HG03196 (cell line): ENCODE results near the gene ST7.
"Not testable (repeated sequence)": the region's sequence is repeated elsewhere in the genome, so short reads cannot be mapped to it uniquely, and the experiment has no call there.

Experiments used
- ATAC-seq: cut with Tn5 transposase; IDR thresholded peaks from one replicate; pipeline ENCODE4 v1.9.1; 2021; ENCODE audit not compliant: unreplicated experiment

Gene ST7

DNA sequence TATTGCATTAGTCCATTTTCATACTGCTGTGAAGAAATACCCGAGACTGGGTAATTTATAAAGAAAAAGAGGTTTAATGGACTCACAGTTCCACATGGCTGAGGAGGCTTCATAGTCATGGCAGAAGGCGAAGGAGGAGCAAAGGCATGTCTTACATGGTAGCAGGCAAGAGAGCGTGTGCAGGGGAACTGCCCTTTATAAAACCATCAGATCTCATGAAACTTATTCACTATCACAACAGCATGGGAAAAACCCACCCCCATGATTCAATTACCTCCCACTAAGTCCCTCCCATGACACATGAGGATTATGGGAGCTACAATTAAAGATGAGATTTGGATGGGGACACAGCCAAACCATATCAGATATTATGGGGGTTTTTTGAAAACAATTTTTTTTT lies 21.7 kb downstream of the ST7 start:
- not testable (repeated sequence) for ATAC-seq

DNA sequence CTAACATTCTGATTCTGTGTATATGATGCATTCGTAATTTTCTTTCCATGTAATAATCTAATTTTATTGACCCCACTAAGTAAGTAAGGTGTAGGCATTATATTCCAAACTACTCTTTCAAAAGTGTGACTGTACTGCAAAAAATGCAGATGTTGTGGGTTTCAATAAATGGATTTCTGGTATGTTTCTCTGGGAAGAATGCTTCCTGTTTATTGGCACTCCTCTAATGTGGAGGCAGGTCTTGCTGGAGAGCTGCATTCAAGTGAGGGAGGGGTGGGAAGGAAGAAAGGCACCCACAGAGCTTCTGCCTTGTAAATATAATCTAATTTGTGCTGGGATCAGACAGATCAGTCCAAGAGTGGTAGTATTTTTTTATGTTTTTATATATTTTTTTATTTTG lies 23.9 kb downstream of the ST7 start:
- ATAC-seq: no peak

DNA sequence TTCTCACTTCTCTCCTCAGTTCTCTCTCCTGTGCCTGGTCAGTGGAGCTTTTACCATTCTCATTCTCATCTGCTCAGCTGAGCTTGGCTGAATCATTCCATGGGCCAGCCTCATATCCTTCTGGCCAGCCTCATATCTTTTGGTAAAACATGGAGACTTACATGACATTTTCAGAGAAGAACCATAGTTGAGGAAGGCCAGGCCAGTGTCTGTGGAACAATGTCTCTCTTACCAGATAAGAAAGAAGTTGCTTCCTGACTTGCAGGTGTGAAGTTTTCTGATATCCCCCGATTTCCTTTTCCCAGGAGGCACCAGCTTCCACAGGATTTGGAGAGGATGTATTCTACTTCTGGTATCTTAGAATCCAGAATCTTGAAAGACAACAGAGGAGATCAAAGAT lies 24.7 kb downstream of the ST7 start:
- ATAC-seq: no peak

DNA sequence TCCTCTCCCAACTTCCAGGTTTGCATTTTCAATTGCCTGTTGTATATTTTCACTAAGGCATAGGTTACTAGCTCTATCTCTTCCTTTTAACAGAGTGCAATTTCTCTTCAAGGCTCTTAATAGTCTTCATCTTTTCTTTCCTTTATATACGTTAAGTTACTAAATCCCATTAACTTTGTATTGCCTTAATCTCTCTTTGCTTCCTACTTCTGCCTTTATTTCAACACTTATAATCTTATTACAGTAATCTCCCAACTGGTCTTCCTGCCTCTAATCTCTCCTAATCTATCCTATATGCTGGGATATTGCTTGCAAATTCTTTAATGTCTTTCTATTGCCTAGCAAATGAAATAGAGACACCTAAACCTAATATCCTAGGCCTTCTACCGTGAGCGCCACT lies 26.1 kb downstream of the ST7 start:
- ATAC-seq: no peak

DNA sequence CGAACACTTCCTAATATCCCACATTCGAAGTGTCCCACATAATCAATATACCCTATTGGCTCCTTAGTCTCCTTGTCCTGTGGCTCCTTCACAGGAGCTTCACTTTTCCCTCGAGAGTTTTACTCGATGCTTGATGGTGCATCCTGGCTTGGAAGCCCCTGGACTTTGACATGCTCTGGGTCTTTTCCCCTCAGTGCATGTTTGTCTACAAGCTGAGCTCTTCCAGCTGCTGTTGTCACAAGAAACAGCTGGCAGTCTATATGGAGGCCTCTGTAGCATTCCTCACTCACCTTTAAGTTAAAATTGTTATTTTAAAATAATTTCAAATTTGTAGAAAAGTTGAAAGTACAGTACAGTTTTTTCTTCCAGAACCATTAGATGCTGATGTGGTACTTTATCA lies 27.1 kb downstream of the ST7 start:
- no peak for ATAC-seq

DNA sequence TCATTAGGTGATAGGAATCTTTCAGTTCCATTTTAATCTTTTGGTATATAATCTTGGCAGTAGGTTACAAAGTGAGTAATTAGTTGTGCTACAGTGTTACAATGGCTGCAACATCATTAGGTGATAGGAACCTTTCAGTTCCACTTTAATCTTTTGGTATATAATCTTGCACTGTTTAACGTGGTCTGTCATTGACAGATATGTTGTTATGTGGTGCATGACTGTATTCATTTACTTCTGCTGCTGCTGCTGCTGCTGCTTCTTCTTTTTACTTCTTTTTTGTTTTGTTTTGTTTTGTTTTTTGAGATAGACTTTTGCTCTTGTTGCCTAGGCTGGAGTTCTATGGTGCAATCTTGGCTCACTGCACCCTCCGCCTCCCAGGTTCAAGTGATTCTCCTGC lies 28.6 kb downstream of the ST7 start:
- ATAC-seq: no peak

DNA sequence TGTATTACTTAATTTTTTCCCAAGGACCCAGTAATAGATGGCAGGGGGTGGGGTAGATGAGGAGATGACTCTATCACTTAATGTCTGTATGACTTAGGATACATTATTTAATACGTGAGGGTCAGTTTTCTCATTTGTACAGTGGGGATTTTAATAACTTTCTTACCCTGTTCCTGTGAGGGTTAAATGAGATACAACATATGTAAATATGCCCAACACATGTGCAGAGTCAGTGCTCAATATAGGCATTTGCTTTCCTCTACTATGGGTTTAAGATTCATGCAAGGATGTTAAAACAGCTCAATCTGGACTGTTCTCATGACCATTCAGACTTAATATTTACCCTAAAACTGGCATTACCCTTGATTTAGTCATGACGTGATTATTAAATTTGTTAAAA lies 31.2 kb downstream of the ST7 start:
- ATAC-seq: no peak

DNA sequence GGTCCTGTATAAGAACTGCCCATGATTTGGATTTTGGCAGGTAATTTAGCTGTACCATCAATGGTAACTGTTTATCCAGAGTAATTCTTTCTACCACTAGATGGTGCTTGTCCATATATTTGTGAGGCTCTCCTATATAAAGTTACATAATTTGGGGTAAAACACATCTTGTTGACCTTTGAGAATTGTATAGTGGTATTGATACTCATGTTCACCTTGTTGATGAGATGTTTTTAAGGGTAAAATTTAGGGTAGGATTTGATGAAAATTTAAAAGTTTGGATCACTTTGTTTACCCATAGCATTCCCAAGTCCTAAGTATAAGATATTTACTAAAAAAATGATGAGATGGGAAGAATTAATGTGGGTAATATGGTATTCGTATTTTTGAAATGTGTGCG lies 31.6 kb downstream of the ST7 start:
- ATAC-seq: no peak

DNA sequence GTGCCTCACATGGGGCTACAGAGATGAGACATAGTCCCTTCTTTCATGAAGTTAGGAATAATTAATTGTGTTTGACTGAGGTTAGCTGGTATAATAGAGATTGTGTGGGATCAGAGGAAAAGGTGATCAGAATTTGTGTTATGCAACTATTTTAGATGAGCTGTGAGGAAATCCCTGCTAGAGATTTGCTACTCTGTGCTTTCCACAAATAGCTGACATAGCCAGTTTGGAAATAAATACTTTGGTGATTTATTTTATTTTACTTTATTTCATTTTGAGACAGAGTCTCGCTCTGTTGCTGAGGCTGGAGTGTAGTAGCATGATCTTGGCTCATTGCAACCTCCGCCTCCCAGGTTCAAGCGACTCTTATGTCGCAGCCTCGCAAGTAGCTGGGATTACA lies 32.3 kb downstream of the ST7 start:
- no peak for ATAC-seq

DNA sequence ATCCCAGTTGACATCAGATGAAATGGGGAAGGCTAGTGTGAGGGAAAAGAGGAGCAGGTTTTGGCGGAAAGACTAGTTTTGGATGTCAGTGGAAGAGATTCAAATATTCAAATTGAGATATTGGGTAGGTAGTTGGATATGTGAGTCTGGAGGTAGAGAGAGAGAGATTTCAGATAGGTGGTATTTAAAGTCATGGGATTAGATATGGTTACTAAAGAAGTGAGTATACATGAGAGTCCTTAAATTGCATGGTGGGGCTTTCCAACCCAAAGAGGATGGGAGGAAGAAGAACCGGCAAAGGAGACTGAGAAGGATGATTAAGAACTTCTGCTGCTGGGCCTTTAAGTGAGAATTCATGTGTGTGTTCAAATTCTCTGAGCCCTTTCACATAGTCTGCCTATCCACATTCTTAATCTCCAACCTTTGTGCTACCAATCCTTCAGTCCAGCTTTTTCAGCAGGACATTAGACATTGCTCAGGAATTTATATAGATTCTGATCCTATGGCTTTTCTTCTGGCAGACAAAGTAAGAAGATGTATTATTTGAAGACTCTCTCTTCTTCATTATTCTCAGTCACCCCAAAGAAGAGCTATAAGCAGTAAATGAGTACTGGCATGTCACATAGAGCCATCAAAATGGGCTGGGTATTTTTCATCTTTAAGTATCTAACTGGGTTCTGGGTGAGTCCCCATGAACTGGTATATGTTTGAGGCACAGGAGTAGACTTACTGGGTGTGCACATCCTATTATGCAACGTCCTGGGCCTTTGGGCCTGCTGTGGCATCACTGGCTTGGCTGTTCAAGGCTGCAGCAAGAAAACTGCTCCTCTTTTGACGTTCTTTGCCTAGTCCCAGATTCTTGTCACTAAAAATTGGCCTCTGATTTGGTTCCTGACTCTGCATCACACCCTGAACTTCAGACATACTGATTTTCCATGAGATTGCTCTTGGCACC lies 33.6 kb downstream of the ST7 start:
- ATAC-seq: no peak

DNA sequence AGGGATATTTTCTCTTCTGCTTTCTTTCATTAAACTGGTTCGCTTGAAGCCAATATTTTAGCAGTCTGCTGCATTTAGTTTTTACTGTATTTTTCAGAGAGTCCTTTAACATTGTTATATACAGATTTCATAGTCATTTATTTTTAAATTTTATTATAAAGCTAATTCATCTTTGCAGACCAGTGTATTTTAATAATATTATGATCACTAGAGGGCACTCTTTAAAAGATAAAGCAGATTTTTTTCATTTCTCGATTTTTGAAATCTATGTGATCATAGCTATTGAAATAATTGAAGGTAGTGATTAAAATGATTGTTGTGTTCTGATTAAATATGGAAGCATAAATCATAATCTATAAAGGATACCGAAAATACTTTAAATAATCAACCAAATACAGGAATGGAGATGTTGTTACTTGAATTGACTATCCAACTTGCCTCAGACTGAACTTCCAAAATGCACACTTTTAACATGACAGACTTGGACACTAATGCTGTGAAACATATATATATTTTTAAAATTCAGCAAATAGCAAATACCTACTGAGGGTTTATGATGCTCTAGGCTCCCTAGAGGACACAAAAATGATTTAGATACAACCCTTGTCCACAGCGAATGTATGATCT lies 35.2 kb downstream of the ST7 start:
- ATAC-seq: no peak

DNA sequence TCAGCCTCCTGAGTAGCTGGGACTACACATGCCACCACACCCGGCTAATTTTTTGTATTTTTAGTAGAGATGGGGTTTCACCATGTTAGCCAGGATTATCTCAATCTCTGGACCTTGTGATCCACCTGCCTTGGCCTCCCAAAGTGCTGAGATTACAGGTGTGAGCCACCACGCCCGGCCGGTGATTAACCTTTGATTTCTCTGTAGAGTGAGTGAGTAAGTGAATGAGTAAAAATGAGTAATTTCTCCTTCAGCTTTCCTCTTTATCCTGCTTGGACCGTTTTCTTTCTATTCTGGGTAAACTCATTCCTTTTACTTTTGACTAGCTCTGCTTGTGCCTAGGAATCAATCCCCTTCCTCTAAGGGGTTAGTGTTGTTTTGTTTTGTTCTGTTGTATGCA lies 36.8 kb downstream of the ST7 start:
- no peak for ATAC-seq

DNA sequence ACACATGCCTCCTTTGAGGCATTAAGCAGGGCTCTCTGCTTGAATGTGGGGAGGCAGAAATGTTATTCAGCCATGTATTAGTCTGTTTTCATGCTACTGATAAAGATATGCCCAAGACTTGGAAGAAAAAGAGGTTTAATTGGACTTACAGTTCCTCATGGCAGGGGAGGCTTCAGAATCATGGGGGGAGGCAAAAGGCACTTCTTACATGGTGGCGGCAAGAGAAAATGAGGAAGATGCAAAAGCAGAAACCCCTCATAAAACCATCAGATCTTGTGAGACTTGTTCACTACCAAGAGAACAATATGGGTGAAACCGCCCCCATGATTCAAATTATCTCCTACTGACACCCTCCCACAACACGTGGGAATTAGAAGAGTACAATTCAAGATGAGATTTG lies 37.9 kb downstream of the ST7 start:
- no peak for ATAC-seq

DNA sequence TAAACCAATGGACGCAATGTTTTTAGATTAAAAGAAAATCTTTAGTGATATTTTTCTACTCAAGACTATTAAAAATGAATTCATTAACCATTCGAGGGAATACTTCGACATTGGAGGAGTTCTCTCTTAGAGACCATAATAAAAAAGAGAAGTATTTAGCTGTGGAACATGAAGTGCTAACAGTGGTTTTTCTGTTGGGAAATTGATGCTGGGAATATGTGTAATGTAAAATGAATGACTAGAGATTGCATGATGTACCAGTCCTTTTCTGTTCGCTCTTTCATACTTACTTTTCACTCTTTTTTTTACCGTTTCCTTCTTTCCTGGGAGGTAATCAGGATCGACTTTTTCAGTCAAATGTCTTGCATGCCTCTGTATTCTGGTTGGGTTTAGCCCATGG lies 41.3 kb downstream of the ST7 start:
- no peak for ATAC-seq

DNA sequence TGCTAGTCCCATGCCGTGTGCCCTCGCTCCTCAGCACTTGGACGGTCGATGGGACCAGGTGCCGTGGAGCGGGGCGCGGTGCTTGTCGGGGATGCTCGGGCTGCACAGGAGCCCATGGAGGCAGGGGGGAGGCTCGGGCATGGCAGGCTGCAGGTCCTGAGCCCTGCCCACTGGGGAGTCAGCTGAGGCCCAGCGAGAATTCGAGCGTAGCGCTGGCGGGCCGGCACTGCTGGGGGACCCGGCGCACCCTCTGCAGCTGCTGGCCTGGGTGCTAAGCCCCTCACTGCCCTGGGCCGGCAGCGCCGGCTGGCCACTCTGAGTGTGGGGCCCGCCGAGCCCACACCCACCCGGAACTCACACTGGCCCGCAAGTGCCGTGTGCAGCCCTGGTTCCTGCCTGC lies 44.7 kb downstream of the ST7 start:
- no peak for ATAC-seq

DNA sequence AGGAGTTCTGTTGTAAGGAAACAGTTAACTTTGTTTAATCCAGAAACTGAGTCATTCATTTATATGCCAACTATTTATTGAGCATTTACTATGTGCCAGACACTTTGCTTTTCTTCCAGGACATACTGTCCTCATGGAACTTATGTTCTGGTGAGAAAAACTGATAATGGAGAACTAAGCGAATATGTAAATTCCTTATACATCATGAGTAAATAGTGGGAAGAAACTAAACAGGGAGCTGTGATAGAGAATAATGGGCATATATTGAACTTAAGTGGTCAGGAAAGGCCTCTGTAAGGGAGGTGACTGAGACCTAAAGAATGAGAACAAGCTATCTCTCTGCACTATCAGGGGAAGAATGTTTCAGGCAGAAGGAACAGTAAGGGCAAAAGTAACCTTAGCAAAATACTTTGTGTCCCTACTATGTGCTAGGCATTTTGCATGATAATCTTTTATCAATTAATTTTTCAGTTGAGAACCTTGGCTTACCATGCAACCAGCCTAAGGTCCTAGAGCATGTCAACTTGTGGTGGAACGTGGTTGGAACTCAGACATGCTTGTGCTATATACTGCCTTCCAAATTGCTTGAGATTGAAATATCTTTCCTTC lies 45.4 kb downstream of the ST7 start:
- no peak for ATAC-seq

DNA sequence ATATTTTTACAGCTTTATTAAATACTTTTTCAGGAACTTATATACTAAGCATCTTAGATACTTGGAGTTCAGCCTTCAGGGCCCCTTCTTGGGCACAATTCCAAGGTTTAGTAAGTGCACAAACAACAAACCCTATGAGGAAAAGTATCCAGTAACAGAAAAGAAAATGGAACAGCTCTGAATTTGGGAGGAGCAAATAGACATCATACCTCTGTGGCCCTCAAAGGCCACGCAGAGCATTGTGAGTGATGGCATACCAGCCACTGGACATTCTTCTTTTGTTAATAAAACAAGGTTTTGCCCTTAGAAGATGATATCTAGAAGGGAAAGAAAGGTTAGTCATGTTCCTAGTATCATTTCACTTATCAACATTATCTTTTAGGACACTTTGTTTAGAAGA lies 46.0 kb downstream of the ST7 start:
- no peak for ATAC-seq

DNA sequence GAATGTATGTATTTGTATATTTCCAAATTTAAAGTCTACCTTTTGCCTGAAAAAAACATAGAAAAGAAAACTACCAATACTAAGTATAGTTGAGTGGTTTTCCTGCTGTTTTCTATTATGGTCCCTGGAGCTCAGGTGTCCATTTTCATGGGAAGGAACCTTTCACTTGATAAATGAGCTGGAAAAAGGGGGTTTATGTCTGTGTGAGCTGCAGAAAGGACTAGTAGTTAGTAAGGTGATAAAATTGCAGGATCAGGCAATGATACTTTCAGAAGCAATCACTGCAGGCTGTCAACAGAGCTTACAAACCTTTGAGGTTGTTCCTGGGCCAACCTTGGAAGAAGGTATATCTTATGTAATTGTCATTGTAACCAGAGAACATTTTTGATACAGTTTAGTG lies 48.0 kb downstream of the ST7 start:
- no peak for ATAC-seq

DNA sequence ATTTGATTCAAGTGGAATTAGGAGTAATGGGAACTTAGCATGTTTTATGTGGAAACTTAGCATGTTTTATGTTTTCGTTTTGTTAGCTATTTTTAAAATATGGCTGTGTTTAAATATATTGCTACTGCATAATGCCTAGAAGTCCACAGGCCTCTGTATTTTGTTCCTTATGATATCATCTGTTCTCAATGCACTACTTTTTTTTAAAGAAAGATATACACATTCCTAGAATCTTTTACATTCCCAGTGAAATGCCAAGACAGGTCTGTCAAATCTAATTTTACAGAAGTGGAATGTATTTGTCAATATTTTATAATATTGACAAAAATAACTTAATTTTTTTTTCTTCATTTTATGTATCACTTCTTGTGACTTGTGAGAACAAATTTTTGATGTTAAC lies 51.6 kb downstream of the ST7 start:
- ATAC-seq: no peak

DNA sequence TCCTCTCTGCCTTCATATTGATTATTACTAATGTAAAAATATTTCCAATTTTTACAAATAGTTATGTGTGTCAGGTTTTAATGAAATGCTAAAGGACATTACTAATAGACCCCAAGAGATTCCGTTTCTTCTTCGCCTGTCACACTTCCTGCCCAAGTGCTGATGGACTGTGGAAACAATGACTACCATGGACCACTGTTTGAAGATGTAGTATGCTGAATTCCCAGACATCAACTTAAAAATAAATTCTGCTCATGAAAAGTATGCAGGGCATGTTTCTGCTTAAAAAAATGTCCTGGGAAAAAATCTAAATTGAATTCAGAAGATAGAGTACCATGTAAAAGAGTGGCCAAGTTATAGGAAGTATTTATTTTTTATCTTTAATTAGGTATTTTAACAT lies 52.1 kb downstream of the ST7 start:
- no peak for ATAC-seq

DNA sequence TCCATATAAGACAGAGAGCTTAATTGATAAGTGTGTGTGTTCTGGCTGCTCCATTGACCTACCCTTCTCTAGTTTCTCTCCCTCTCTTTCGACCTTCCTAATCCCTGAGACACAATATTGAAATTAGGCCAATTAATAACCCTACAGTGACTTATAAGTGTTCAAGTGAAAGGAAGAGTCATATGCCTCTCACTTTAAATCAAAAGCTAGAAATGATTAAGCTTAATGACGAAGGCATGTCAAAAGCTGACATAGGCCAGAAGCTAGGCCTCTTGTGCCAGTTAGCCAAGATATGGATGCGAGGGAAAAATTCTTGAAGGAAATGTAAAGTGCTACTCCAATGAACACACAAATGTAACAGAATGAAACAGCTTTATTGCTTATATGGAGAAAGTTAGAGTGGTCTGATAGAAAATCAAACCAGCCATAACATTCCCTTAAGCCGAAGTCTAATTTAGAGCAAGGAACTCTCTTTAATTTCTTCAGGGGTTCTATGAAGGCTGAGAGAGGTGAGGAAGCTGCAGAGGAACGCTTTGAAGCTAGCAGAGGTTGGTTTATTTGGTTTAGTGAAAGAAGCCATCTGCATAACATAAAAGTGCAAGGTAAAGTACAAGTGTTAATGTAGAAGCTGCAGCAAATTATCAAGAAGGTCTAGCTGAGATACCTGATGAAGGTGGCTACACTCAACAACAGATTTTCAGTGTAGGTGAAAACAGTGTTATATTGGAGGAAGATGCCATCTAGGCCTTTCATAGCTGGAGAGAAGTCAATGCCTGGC lies 53.8 kb downstream of the ST7 start:
- no peak for ATAC-seq
